HepG2 (cell line): ENCODE measurements around the gene MARS2. TPM values are rescaled to one million over a fixed set of nuclear protein-coding genes. Genes with fewer than 3 reads are reported as not detected.

Experiments used
- BHLHE40 ChIP-seq: IDR thresholded peaks from 2 replicates; pipeline ENCODE4 v1.6.1; 2011; ENCODE audit warnings: low read length, improper control_type of control experiment
- CBFB ChIP-seq: sonication (generic); formaldehyde crosslinking; IDR thresholded peaks from 2 replicates; pipeline ENCODE4 v1.4.0; 2020; ENCODE audit warnings: missing genetic modification reagents
- GABPA ChIP-seq, 2 experiments: IDR thresholded peaks; 2 replicates each; pipeline ENCODE4 v1.6.1; 2011 to 2016; ENCODE audit warnings: low read depth in 2 of 2, low read length in 1 of 2, missing biosample characterization in 1 of 2, missing genetic modification characterization in 1 of 2
- HOXA3 ChIP-seq: sonication (generic); formaldehyde crosslinking; IDR thresholded peaks from 2 replicates; pipeline ENCODE4 v1.5.0; 2020; ENCODE audit warnings: missing genetic modification reagents
- IRX3 ChIP-seq: sonication (generic); formaldehyde crosslinking; IDR thresholded peaks from 2 replicates; pipeline ENCODE4 v1.8.1; 2023; ENCODE audit warnings: mild to moderate bottlenecking, low read depth, missing genetic modification reagents, borderline replicate concordance
- KMT2A ChIP-seq: sonication (generic); formaldehyde crosslinking; IDR thresholded peaks from 2 replicates; pipeline ENCODE4 v1.4.0; 2020; ENCODE audit warnings: missing genetic modification reagents
- MTERF4 ChIP-seq: sonication (generic); formaldehyde crosslinking; IDR thresholded peaks from 2 replicates; pipeline ENCODE4 v1.8.0; 2023; ENCODE audit warnings: mild to moderate bottlenecking, missing genetic modification reagents
- RBM39 ChIP-seq: fragments of 200-400 bp; formaldehyde crosslinking; IDR thresholded peaks from one replicate; pipeline ENCODE4 v1.6.1; 2018; ENCODE audit warnings: antibody characterized with exemption, mild to moderate bottlenecking, low read depth, low read length; ENCODE audit not compliant: poor library complexity, severe bottlenecking
- RFXAP ChIP-seq: sonication (generic); formaldehyde crosslinking; IDR thresholded peaks from 2 replicates; pipeline ENCODE4 v1.4.0; 2020; ENCODE audit warnings: missing genetic modification reagents, borderline replicate concordance
- SIX1 ChIP-seq: sonication (generic); formaldehyde crosslinking; IDR thresholded peaks from 2 replicates; pipeline ENCODE4 v1.4.0; 2020; ENCODE audit warnings: missing genetic modification reagents, borderline replicate concordance
- ZC3H13 ChIP-seq: sonication (generic); formaldehyde crosslinking; IDR thresholded peaks from 2 replicates; pipeline ENCODE4 v1.8.1; 2023; ENCODE audit warnings: mild to moderate bottlenecking, missing genetic modification reagents, moderate library complexity
- ZFP36L1 ChIP-seq: sonication (generic); formaldehyde crosslinking; IDR thresholded peaks from 2 replicates; pipeline ENCODE4 v1.8.0; 2022; ENCODE audit warnings: mild to moderate bottlenecking, missing genetic modification reagents, moderate library complexity
- ZNF235 ChIP-seq: sonication (generic); formaldehyde crosslinking; IDR thresholded peaks from 2 replicates; pipeline ENCODE4 v1.8.1; 2023; ENCODE audit warnings: mild to moderate bottlenecking, missing genetic modification reagents, borderline replicate concordance
- ZNF282 ChIP-seq: fragments of 450-650 bp; IDR thresholded peaks from 2 replicates; pipeline ENCODE4 v1.6.1; 2018; ENCODE audit not compliant: partially characterized antibody
- ZNF513 ChIP-seq: sonication (generic); formaldehyde crosslinking; conservative IDR thresholded peaks from 2 replicates; pipeline ENCODE4 v1.5.0; 2020; ENCODE audit warnings: missing genetic modification reagents
- ZNF589 ChIP-seq: sonication (generic); formaldehyde crosslinking; conservative IDR thresholded peaks from 2 replicates; pipeline ENCODE4 v1.8.0; 2022; ENCODE audit warnings: mild to moderate bottlenecking, moderate library complexity, missing genetic modification reagents
- ZSCAN22 ChIP-seq: sonication (generic); formaldehyde crosslinking; IDR thresholded peaks from 2 replicates; pipeline ENCODE4 v1.4.0; 2020; ENCODE audit warnings: mild to moderate bottlenecking, missing genetic modification reagents
- polyA plus RNA-seq, 8 experiments: library from polyadenylated mRNA; depleted of rRNA in 3 of 8; stranded (reverse) in 7 of 8; unstranded in 1 of 8; fragments of >200 nt; fragmentation: Illumina TruSeq in 4 of 8; extraction: Trizol in 4 of 8; gene quantifications; 2 replicates each; pipeline versions ENCODE4 v1.2.1 to v1.2.3, GENCODE V29; 2011 to 2016; ENCODE audit warnings: low read depth in 4 of 8, missing spikeins in 1 of 8, mixed read lengths in 1 of 8; ENCODE audit not compliant: insufficient read depth in 1 of 8
- total RNA-seq, 5 experiments: library from RNA; depleted of rRNA; stranded (reverse); fragments of >200 nt; fragmentation: Illumina TruSeq; extraction: Trizol; gene quantifications; 2 replicates each; pipeline ENCODE4 v1.2.3, GENCODE V29; 2016; ENCODE audit warnings: low read depth in 1 of 5
- TF ChIP-seq, protein P1 (sequence below): sonication (generic); formaldehyde crosslinking; IDR thresholded peaks from 2 replicates; pipeline ENCODE4 v1.8.0; 2022; ENCODE audit warnings: missing genetic modification reagents, mild to moderate bottlenecking, inconsistent platforms, borderline replicate concordance
- TF ChIP-seq, protein P2 (sequence below): fragments of 450-650 bp; IDR thresholded peaks from 2 replicates; pipeline ENCODE4 v1.6.1; 2017
- TF ChIP-seq, protein P3 (sequence below): sonication (generic); formaldehyde crosslinking; IDR thresholded peaks from 2 replicates; pipeline ENCODE4 v1.4.0; 2020; ENCODE audit warnings: missing genetic modification reagents, mild to moderate bottlenecking, borderline replicate concordance

MARS2 gene
- total and polyA plus RNA-seq, 2 of the 13 experiments (the other 11 are each of a cell fraction or from before 2014, with no cell fraction given), result 6.9 to 16.2 TPM

DNA sequence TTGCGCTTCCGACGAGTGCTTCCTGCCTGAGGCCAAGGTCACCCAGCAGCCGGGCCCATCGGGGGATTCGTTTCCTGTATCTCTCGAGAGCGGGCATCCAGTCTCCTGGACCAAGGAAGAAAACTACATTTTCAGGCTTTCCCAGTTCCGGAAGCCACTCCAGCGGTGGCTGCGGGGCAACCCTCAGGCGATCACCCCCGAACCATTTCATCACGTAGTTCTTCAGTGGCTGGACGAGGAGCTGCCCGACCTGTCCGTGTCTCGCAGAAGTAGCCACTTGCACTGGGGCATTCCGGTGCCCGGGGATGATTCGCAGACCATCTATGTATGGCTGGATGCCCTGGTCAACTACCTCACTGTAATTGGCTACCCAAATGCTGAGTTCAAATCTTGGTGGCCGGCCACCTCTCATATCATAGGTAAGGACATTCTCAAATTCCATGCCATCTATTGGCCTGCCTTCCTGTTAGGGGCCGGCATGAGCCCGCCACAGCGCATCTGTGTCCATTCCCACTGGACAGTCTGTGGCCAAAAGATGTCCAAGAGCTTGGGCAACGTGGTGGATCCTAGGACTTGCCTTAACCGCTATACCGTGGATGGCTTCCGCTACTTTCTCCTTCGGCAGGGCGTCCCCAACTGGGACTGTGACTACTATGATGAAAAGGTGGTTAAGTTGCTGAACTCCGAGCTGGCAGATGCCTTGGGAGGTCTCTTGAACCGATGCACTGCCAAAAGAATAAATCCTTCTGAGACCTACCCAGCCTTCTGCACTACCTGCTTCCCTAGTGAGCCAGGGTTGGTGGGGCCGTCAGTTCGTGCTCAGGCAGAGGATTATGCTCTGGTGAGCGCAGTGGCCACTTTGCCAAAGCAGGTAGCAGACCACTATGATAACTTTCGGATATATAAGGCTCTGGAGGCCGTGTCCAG lies 1.0 kb downstream of the MARS2 start (continued):
- TF ChIP-seq, protein P1, sequence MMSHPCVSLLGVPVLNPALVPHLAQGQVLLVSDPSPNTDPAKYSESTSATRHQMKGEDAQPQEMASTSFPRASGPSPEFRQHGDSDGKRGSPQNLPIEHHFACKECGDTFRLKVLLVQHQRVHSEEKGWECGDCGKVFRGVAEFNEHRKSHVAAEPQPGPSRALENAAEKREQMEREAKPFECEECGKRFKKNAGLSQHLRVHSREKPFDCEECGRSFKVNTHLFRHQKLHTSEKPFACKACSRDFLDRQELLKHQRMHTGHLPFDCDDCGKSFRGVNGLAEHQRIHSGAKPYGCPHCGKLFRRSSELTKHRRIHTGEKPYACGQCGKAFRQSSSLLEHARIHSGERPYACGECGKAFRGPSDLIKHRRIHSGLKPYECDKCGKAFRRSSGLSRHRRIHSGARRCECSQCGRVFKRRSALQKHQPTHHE, result no peak
- TF ChIP-seq, protein P2, sequence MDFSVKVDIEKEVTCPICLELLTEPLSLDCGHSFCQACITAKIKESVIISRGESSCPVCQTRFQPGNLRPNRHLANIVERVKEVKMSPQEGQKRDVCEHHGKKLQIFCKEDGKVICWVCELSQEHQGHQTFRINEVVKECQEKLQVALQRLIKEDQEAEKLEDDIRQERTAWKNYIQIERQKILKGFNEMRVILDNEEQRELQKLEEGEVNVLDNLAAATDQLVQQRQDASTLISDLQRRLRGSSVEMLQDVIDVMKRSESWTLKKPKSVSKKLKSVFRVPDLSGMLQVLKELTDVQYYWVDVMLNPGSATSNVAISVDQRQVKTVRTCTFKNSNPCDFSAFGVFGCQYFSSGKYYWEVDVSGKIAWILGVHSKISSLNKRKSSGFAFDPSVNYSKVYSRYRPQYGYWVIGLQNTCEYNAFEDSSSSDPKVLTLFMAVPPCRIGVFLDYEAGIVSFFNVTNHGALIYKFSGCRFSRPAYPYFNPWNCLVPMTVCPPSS, result no peak
- TF ChIP-seq RBM39 (no peak), GABPA (IDR thresholded peaks at IDR 0.05; ENCODE audit: low read depth, low read length) (no peak), GABPA (CRISPR knock-in tag; IDR thresholded peaks at IDR 0.05; ENCODE audit: low read depth) (no peak), ZFP36L1 (CRISPR knock-in tag) (no peak), HOXA3 (CRISPR knock-in tag) (0 out of 2 replicates have a peak, but pooled peaks have one; percentile 17), ZSCAN22 (no peak), ZNF282 (no peak), ZNF235 (CRISPR knock-in tag) (no peak), MTERF4 (no peak; the same call in none of the 2 replicates), ZNF513 (CRISPR knock-in tag) (no peak), CBFB (CRISPR knock-in tag) (no peak), IRX3 (CRISPR knock-in tag) (peak; percentile 44; the same call in 1 of the 2 replicates), KMT2A (CRISPR knock-in tag) (no peak), ZNF589 (CRISPR knock-in tag) (no peak), RFXAP (CRISPR knock-in tag) (no peak), SIX1 (no peak), ZC3H13 (CRISPR knock-in tag) (no peak), BHLHE40 (no peak)
- TF ChIP-seq, protein P3, sequence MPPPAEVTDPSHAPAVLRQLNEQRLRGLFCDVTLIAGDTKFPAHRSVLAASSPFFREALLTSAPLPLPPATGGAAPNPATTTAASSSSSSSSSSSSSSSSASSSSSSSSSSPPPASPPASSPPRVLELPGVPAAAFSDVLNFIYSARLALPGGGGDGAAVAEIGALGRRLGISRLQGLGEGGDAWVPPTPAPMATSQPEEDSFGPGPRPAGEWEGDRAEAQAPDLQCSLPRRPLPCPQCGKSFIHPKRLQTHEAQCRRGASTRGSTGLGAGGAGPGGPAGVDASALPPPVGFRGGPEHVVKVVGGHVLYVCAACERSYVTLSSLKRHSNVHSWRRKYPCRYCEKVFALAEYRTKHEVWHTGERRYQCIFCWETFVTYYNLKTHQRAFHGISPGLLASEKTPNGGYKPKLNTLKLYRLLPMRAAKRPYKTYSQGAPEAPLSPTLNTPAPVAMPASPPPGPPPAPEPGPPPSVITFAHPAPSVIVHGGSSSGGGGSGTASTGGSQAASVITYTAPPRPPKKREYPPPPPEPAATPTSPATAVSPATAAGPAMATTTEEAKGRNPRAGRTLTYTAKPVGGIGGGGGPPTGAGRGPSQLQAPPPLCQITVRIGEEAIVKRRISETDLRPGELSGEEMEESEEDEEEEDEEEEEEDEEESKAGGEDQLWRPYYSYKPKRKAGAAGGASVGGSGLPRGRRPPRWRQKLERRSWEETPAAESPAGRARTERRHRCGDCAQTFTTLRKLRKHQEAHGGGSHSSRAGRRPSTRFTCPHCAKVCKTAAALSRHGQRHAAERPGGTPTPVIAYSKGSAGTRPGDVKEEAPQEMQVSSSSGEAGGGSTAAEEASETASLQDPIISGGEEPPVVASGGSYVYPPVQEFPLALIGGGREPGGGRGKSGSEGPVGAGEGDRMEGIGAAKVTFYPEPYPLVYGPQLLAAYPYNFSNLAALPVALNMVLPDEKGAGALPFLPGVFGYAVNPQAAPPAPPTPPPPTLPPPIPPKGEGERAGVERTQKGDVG (CRISPR knock-in tag), result no peak
